UCSD-AML1 (cell line): ENCODE measurements around the gene CREBBP.

ENCODE experiments used
- DNase-seq: peaks from one replicate; lab custom pipeline; 2025; ENCODE audit not compliant: unreplicated experiment; lab: John Stamatoyannopoulos, UW

Gene CREBBP

DNA sequence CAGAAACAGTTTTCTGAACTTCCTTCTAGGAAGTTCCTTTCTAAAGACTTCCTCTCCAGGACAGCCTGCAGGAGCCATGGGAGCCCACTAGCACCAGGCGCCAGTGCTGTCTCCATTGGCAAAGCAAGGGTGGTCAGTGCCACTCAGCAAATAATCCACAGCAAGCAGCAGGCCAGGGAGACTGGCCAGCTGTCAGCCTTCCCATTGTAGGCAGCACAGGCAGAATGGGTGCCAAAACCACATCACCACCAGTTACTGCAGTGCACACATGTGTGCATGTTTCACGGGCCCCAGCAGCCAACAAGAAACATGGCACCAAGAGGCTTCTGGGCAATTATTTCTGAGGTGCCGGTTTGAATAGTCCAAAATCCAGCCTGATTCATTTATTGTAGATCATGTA is 199.3 kb downstream of the CREBBP start:
- DNase-seq = no peak

DNA sequence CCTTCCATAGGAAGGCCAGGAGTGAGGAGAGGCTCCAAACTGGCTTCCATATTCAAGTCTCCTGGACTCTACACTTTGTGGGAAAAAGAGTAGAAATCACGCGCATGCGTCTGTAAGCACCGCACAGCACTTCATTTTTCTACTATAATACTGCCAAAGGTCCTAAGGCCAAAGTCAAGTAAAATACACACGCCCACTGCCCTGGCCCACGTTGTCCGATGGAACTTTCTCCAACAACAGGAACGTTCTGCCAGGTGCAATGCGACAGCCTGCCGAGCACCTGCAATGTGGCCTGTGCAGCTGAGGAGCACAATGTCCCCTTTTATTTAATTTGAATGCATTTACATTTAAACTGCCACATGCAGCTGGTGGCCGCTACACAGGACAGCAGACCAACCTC is 202.5 kb downstream of the CREBBP start:
- no peak for DNase-seq

DNA sequence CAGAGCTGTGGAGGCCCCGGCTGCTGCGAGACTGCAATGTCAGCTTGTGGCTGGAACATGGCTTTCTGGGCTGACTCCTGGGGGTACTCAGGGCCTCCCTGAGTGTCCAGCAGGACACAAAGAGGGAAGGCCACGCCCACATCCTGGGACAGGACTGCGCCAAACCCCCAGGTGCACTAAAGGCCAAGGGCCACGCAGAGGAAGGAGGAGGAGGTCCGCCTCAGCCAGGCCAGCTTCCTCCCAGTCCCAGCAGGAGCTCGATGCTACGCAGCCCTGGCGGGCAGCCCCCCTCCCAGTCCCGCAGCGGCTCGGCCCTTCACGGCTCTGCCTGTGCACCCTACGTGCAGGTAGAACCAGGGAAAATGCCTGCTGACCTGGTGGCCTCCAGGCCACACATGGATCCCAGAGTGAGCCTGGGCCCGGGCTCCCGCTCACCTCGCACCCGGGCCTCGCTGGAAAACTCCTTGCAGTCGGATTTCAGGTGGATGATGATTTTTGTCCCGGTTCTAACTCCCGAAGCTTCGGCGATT is 204.8 kb downstream of the CREBBP start:
- no peak for DNase-seq
